ENCODE data around the gene LTN1. TPM values are rescaled to one million over a fixed set of nuclear protein-coding genes. Genes with fewer than 3 reads are reported as not detected.

The LTN1 gene
- total and polyA plus RNA-seq, 2 of the 13 experiments (the other 11 are each of a cell fraction or from before 2014, with no cell fraction given) = 6.7 to 24.6 TPM

- TF ChIP-seq MLX (CRISPR knock-in tag; IDR thresholded peaks at IDR 0.05) = no peak
- TF ChIP-seq E2F1 (CRISPR knock-in tag; IDR thresholded peaks at IDR 0.05) = 0 out of 2 replicates have a peak, but pooled peaks have one; percentile 35
- peak; percentile 63; the same call in 1 of the 2 replicates for TF ChIP-seq HNF4A (CRISPR knock-in tag; IDR thresholded peaks at IDR 0.05)
- TF ChIP-seq HOXD1 (CRISPR knock-in tag; IDR thresholded peaks at IDR 0.05) = peak; percentile 76; the same call in 1 of the 2 replicates
- TF ChIP-seq ZNF569 (CRISPR knock-in tag; IDR thresholded peaks at IDR 0.05; ENCODE audit: borderline replicate concordance) = no peak
- TF ChIP-seq ZNF256 (CRISPR knock-in tag; conservative IDR thresholded peaks at IDR 0.05) = no peak; the same call in 1 of the 2 replicates
- TF ChIP-seq SNAPC5 (CRISPR knock-in tag; IDR thresholded peaks at IDR 0.05; ENCODE audit: borderline replicate concordance) = no peak
- no peak for TF ChIP-seq SCMH1 (CRISPR knock-in tag; IDR thresholded peaks at IDR 0.05; ENCODE audit: borderline replicate concordance)
- TF ChIP-seq ZNF598 (CRISPR knock-in tag; IDR thresholded peaks at IDR 0.05; ENCODE audit: borderline replicate concordance) = 0 out of 2 replicates have a peak, but pooled peaks have one; percentile 21
- no peak for TF ChIP-seq SMAD1 (CRISPR knock-in tag; IDR thresholded peaks at IDR 0.05; ENCODE audit: borderline replicate concordance, low read depth)
- TF ChIP-seq ZBTB37 (CRISPR knock-in tag; IDR thresholded peaks at IDR 0.05) = no peak
- TF ChIP-seq SP5 (CRISPR knock-in tag; IDR thresholded peaks at IDR 0.05; ENCODE audit: borderline replicate concordance, low read depth) = no peak; the same call in 1 of the 2 replicates
- TF ChIP-seq TFDP1 (CRISPR knock-in tag; IDR thresholded peaks at IDR 0.05; ENCODE audit: borderline replicate concordance) = peak; percentile 37; the same call in 1 of the 2 replicates
- no peak for TF ChIP-seq MAFK (conservative IDR thresholded peaks at IDR 0.05 in 1 of 2, IDR thresholded peaks at IDR 0.05 in 1 of 2; ENCODE audit: low read length in 2 of 2)
- TF ChIP-seq DR1 (CRISPR knock-in tag; IDR thresholded peaks at IDR 0.05) = peak; percentile 61; the same call in 1 of the 2 replicates
- no peak for TF ChIP-seq ZNF549 (CRISPR knock-in tag; IDR thresholded peaks at IDR 0.05)
- TF ChIP-seq SALL2 (CRISPR knock-in tag; IDR thresholded peaks at IDR 0.05) = peak; percentile 45; the same call in 1 of the 2 replicates
- peak; percentile 76 for TF ChIP-seq POLR2G (IDR thresholded peaks at IDR 0.05; ENCODE audit: low read depth, low read length)
- peak; percentile 91 for TF ChIP-seq HIVEP1 (CRISPR knock-in tag; IDR thresholded peaks at IDR 0.05)
- 0 out of 2 replicates have a peak, but pooled peaks have one; percentile 59 for TF ChIP-seq ZNF343 (CRISPR knock-in tag; IDR thresholded peaks at IDR 0.05)
- TF ChIP-seq ARNT2 (CRISPR knock-in tag; IDR thresholded peaks at IDR 0.05; ENCODE audit: low read depth) = peak; percentile 45; the same call in 1 of the 2 replicates
- TF ChIP-seq ZNF276 (CRISPR knock-in tag; IDR thresholded peaks at IDR 0.05; ENCODE audit: low read depth) = no peak
These were observed 32.0 kb upstream of the LTN1 start, which contains the start of gene USP16 (continued) for GRCh38 chr21:29024474-29025327.

Data from HepG2 (cell line).